HEK293T (cell line): Measurements from ENCODE around the gene SLAIN1.

Source experiments
- BHLHE40 ChIP-seq: fragments of 450-650 bp; IDR thresholded peaks from 2 replicates; pipeline ENCODE4 v1.6.1; 2016; ENCODE audit warnings: mild to moderate bottlenecking, moderate library complexity, borderline replicate concordance
- FOXM1 ChIP-seq: fragments of 450-650 bp; IDR thresholded peaks from 2 replicates; pipeline ENCODE4 v1.6.1; 2017; ENCODE audit warnings: mild to moderate bottlenecking, borderline replicate concordance
- HDGF ChIP-seq: fragments of 450-650 bp; IDR thresholded peaks from 2 replicates; pipeline ENCODE4 v1.6.1; 2017; ENCODE audit warnings: antibody characterized with exemption, borderline replicate concordance
- LEF1 ChIP-seq: fragments of 450-650 bp; IDR thresholded peaks from 2 replicates; pipeline ENCODE4 v1.6.1; 2017; ENCODE audit warnings: mild to moderate bottlenecking, borderline replicate concordance
- SUZ12 ChIP-seq: fragments of 450-650 bp; IDR thresholded peaks from 2 replicates; pipeline ENCODE4 v1.6.1; 2016; ENCODE audit warnings: mild to moderate bottlenecking
- TARDBP ChIP-seq: fragments of 450-650 bp; IDR thresholded peaks from 2 replicates; pipeline ENCODE4 v1.6.1; 2016

GRCh38 chr13:77749344-77749880 is 51.9 kb downstream of the SLAIN1 start:
- TF ChIP-seq HDGF = no peak
- no peak for TF ChIP-seq LEF1
- TF ChIP-seq SUZ12 = no peak
- TF ChIP-seq FOXM1 = no peak
- TF ChIP-seq BHLHE40 = no peak
- no peak for TF ChIP-seq TARDBP
